Peyer's patch (tissue), 4 donors: ENCODE measurements around the gene LRIG1. TPM values are rescaled to one million over a fixed set of nuclear protein-coding genes. Genes with fewer than 3 reads are reported as not detected.

Source experiments
- DNase-seq, 3 donors: peaks; one replicate each; pipeline ENCODE4 v3.0.0-alpha.2; 2017 to 2019
- H3K27ac ChIP-seq, 4 donors: fragments of 200-600 bp; sonication (generic); one replicate each; pipeline ENCODE4 v1.5.1; 2016 to 2019
- H3K27me3 ChIP-seq, 2 donors: fragments of 200-600 bp; sonication (generic); one replicate each; pipeline ENCODE4 v1.5.1; 2019
- H3K36me3 ChIP-seq, 3 donors: fragments of 200-600 bp; sonication (generic); one replicate each; pipeline ENCODE4 v1.5.1; 2016 to 2019
- H3K4me1 ChIP-seq, 4 donors: fragments of 200-600 bp; sonication (generic); one replicate each; pipeline ENCODE4 v1.5.1; 2016 to 2019
- H3K4me3 ChIP-seq, 4 donors: fragments of 200-600 bp; sonication (generic); 1 replicate in 3 of 4; 2 replicates in 1 of 4; pipeline ENCODE4 v1.5.1; 2016 to 2019; ENCODE audit warnings: mild to moderate bottlenecking in 1 of 4
- H3K9me3 ChIP-seq, 4 donors: fragments of 200-600 bp; sonication (generic); one replicate each; pipeline ENCODE4 v1.5.1; 2016 to 2019; ENCODE audit warnings: mild to moderate bottlenecking in 1 of 4
- CTCF ChIP-seq, 6 experiments: fragments of 450-650 bp in 4 of 6; fragments of 200-600 bp in 2 of 6; sonication (generic) in 1 of 6; IDR thresholded peaks; one replicate each; pipeline ENCODE4 v1.5.1; 2017 to 2019; ENCODE audit warnings: antibody characterized with exemption in 6 of 6, mild to moderate bottlenecking in 3 of 6, moderate library complexity in 1 of 6
- POLR2A ChIP-seq, 2 donors: fragments of 450-650 bp; IDR thresholded peaks; one replicate each; pipeline ENCODE4 v1.5.1; 2017; ENCODE audit warnings: antibody characterized with exemption in 2 of 2, mild to moderate bottlenecking in 2 of 2, moderate library complexity in 2 of 2
- total RNA-seq, 4 donors: library from RNA; depleted of rRNA; stranded (reverse); fragments of >200 nt; gene quantifications; one replicate each; pipeline ENCODE4 v1.1.0, GENCODE V29; 2016

The LRIG1 gene
- total RNA-seq, 4 donors from 2014 or later = 28.5 to 65.2 (median 59.2) TPM

GRCh38 chr3:66410976-66411375 lies 89.8 kb downstream of the LRIG1 start:
- TF ChIP-seq CTCF (IDR thresholded peaks at IDR 0.05) (no peak), POLR2A (IDR thresholded peaks at IDR 0.05) (no peak)
- no peak overlapping the region for H3K4me3 ChIP-seq
- H3K36me3 ChIP-seq = peaks cover 0 to 60% (median 2%) of the 10 kb centered on the region in 3 donors
- no peaks in the 10 kb centered on the region for H3K9me3 ChIP-seq
- peaks cover 0 to 14% (median 0%) of the 10 kb centered on the region in 4 donors for H3K4me1 ChIP-seq
- no peaks in the 10 kb centered on the region for H3K27me3 ChIP-seq
- DNase-seq = peak in 1 of 3 donors; percentile 18
- peak overlapping the region in 1 of 4 donors; percentile 10 for H3K27ac ChIP-seq

GRCh38 chr3:66409771-66410754 lies 90.8 kb downstream of the LRIG1 start:
- TF ChIP-seq POLR2A (IDR thresholded peaks at IDR 0.05) = no peak
- TF ChIP-seq CTCF (IDR thresholded peaks at IDR 0.05) = no peak
- peaks cover 0 to 17% (median 0%) of the 10 kb centered on the region in 4 donors for H3K4me1 ChIP-seq
- peaks cover 0 to 63% (median 2%) of the 10 kb centered on the region in 3 donors for H3K36me3 ChIP-seq

GRCh38 chr3:66407611-66408218 lies 93.1 kb downstream of the LRIG1 start:
- Histone ChIP-seq H3K9me3 (no peaks in the 10 kb centered on the region), H3K27me3 (no peaks in the 10 kb centered on the region), H3K36me3 (peaks cover 0 to 63% (median 0%) of the 10 kb centered on the region in 3 donors), H3K4me1 (peaks cover 0 to 17% (median 0%) of the 10 kb centered on the region in 4 donors), H3K27ac (no peak overlapping the region), H3K4me3 (no peak overlapping the region)
- DNase-seq = peak; percentile 59 to 86 (median 83)
- TF ChIP-seq POLR2A (IDR thresholded peaks at IDR 0.05) (no peak), CTCF (IDR thresholded peaks at IDR 0.05) (peak; percentile 39 to 86 (median 84))

More at GRCh38 chr3:66409771-66410754, 90.8 kb downstream of the LRIG1 start:
- Histone ChIP-seq H3K27me3 (no peaks in the 10 kb centered on the region), H3K4me3 (no peak overlapping the region), H3K9me3 (no peaks in the 10 kb centered on the region), H3K27ac (peak overlapping the region in 1 of 4 donors; percentile 10)
- DNase-seq = peak in 2 of 3 donors; percentile 35 to 37

- Histone ChIP-seq H3K4me3 (no peak overlapping the region), H3K4me1 (peaks cover 0 to 17% (median 0%) of the 10 kb centered on the region in 4 donors), H3K27me3 (no peaks in the 10 kb centered on the region), H3K9me3 (no peaks in the 10 kb centered on the region), H3K36me3 (peaks cover 0 to 61% (median 0%) of the 10 kb centered on the region in 3 donors), H3K27ac (no peak overlapping the region)
- TF ChIP-seq POLR2A (IDR thresholded peaks at IDR 0.05) = no peak
- TF ChIP-seq CTCF (IDR thresholded peaks at IDR 0.05) = no peak
- peak in 2 of 3 donors; percentile 7 to 42 for DNase-seq
Observed at GRCh38 chr3:66406831-66407610, 93.8 kb downstream of the LRIG1 start.

GRCh38 chr3:66406163-66406562 lies 94.7 kb downstream of the LRIG1 start:
- peaks cover 0 to 17% (median 0%) of the 10 kb centered on the region in 4 donors for H3K4me1 ChIP-seq
- no peaks in the 10 kb centered on the region for H3K9me3 ChIP-seq
- no peak for TF ChIP-seq CTCF (IDR thresholded peaks at IDR 0.05)
- no peak overlapping the region for H3K4me3 ChIP-seq
- peak overlapping the region in 1 of 4 donors; percentile 20 for H3K27ac ChIP-seq
- peak in 2 of 3 donors; percentile 26 to 38 for DNase-seq
- no peaks in the 10 kb centered on the region for H3K27me3 ChIP-seq
- peaks cover 0 to 63% (median 0%) of the 10 kb centered on the region in 3 donors for H3K36me3 ChIP-seq
